HepG2 (cell line): ENCODE results near the gene GPBAR1. TPM values are rescaled to one million over a fixed set of nuclear protein-coding genes. Genes with fewer than 3 reads are reported as not detected.

Experiments
- KMT2B ChIP-seq: IDR thresholded peaks from 2 replicates; pipeline ENCODE4 v1.6.1; 2016; ENCODE audit warnings: missing genetic modification reagents, missing compliant biosample characterization
- MAFF ChIP-seq: IDR thresholded peaks from 2 replicates; pipeline ENCODE4 v1.6.1; 2011; ENCODE audit warnings: low read depth, low read length, improper control_type of control experiment
- MED1 ChIP-seq: sonication (generic); formaldehyde crosslinking; IDR thresholded peaks from 2 replicates; pipeline ENCODE4 v1.4.0; 2020; ENCODE audit warnings: missing genetic modification reagents
- MEIS1 ChIP-seq: sonication (generic); formaldehyde crosslinking; IDR thresholded peaks from 2 replicates; pipeline ENCODE4 v1.9.0; 2021; ENCODE audit warnings: mild to moderate bottlenecking, missing genetic modification reagents, moderate library complexity, borderline replicate concordance
- SP2 ChIP-seq: sonication (generic); formaldehyde crosslinking; IDR thresholded peaks from 2 replicates; pipeline ENCODE4 v1.5.1; 2020; ENCODE audit warnings: mild to moderate bottlenecking, missing genetic modification reagents
- SPEN ChIP-seq: sonication (generic); formaldehyde crosslinking; IDR thresholded peaks from 2 replicates; pipeline ENCODE4 v1.5.1; 2020; ENCODE audit warnings: low read depth, mild to moderate bottlenecking, missing genetic modification reagents
- SRY ChIP-seq: sonication (generic); formaldehyde crosslinking; IDR thresholded peaks from 2 replicates; pipeline ENCODE4 v1.8.0; 2022; ENCODE audit warnings: mild to moderate bottlenecking, missing genetic modification reagents
- TAF1 ChIP-seq: sonication (generic); formaldehyde crosslinking; IDR thresholded peaks from 2 replicates; pipeline ENCODE4 v1.4.0; 2020; ENCODE audit warnings: missing genetic modification reagents
- TEAD2 ChIP-seq: sonication (generic); formaldehyde crosslinking; IDR thresholded peaks from 2 replicates; pipeline ENCODE4 v1.9.0; 2021; ENCODE audit warnings: missing genetic modification reagents
- TSC22D2 ChIP-seq: sonication (generic); formaldehyde crosslinking; IDR thresholded peaks from 2 replicates; pipeline ENCODE4 v1.5.1; 2020; ENCODE audit warnings: missing genetic modification reagents, mild to moderate bottlenecking, borderline replicate concordance
- ZBTB7A ChIP-seq: sonication (generic); formaldehyde crosslinking; IDR thresholded peaks from 2 replicates; pipeline ENCODE4 v1.8.0; 2022; ENCODE audit warnings: mild to moderate bottlenecking, missing genetic modification reagents
- ZFP36 ChIP-seq: fragments of 150-350 bp; IDR thresholded peaks from 2 replicates; pipeline ENCODE4 v1.6.1; 2018; ENCODE audit warnings: borderline replicate concordance, low read length, low read depth; ENCODE audit not compliant: partially characterized antibody
- ZNF329 ChIP-seq: sonication (generic); formaldehyde crosslinking; IDR thresholded peaks from 2 replicates; pipeline ENCODE4 v1.9.0; 2021; ENCODE audit warnings: low read depth, mild to moderate bottlenecking, missing genetic modification reagents
- ZNF549 ChIP-seq: sonication (generic); formaldehyde crosslinking; IDR thresholded peaks from 2 replicates; pipeline ENCODE4 v1.5.0; 2020; ENCODE audit warnings: missing genetic modification reagents
- ZNF788 ChIP-seq: sonication (generic); formaldehyde crosslinking; IDR thresholded peaks from 2 replicates; pipeline ENCODE4 v1.5.0; 2020; ENCODE audit warnings: mild to moderate bottlenecking, missing genetic modification reagents, borderline replicate concordance
- ZNF883 ChIP-seq: sonication (generic); formaldehyde crosslinking; IDR thresholded peaks from 2 replicates; pipeline ENCODE4 v1.5.1; 2020; ENCODE audit warnings: mild to moderate bottlenecking, missing genetic modification reagents; ENCODE audit errors: not compliant biosample characterization
- polyA plus RNA-seq, 8 experiments: library from polyadenylated mRNA; depleted of rRNA in 3 of 8; stranded (reverse) in 7 of 8; unstranded in 1 of 8; fragments of >200 nt; fragmentation: Illumina TruSeq in 4 of 8; extraction: Trizol in 4 of 8; gene quantifications; 2 replicates each; pipeline versions ENCODE4 v1.2.1 to v1.2.3, GENCODE V29; 2011 to 2016; ENCODE audit warnings: low read depth in 4 of 8, missing spikeins in 1 of 8, mixed read lengths in 1 of 8; ENCODE audit not compliant: insufficient read depth in 1 of 8
- total RNA-seq, 5 experiments: library from RNA; depleted of rRNA; stranded (reverse); fragments of >200 nt; fragmentation: Illumina TruSeq; extraction: Trizol; gene quantifications; 2 replicates each; pipeline ENCODE4 v1.2.3, GENCODE V29; 2016; ENCODE audit warnings: low read depth in 1 of 5
- TF ChIP-seq, protein P1 (sequence below): sonication (generic); formaldehyde crosslinking; IDR thresholded peaks from 2 replicates; pipeline ENCODE4 v1.4.0; 2020; ENCODE audit warnings: missing genetic modification reagents, borderline replicate concordance
- TF ChIP-seq, protein P2 (sequence below): sonication (generic); formaldehyde crosslinking; IDR thresholded peaks from 2 replicates; pipeline ENCODE4 v1.4.0; 2020; ENCODE audit warnings: mild to moderate bottlenecking, low read depth, missing genetic modification reagents
- TF ChIP-seq, protein P3 (sequence below): sonication (generic); formaldehyde crosslinking; IDR thresholded peaks from 2 replicates; pipeline ENCODE4 v1.4.0; 2020; ENCODE audit warnings: missing genetic modification reagents
- TF ChIP-seq, protein P4 (sequence below): sonication (generic); formaldehyde crosslinking; IDR thresholded peaks from 2 replicates; pipeline ENCODE4; 2020; ENCODE audit warnings: missing genetic modification reagents, mild to moderate bottlenecking, borderline replicate concordance

The GPBAR1 gene
- total and polyA plus RNA-seq, 2 of the 13 experiments (the other 11 are each of a cell fraction or from before 2014, with no cell fraction given) = 0.05 to 0.09 TPM

DNA sequence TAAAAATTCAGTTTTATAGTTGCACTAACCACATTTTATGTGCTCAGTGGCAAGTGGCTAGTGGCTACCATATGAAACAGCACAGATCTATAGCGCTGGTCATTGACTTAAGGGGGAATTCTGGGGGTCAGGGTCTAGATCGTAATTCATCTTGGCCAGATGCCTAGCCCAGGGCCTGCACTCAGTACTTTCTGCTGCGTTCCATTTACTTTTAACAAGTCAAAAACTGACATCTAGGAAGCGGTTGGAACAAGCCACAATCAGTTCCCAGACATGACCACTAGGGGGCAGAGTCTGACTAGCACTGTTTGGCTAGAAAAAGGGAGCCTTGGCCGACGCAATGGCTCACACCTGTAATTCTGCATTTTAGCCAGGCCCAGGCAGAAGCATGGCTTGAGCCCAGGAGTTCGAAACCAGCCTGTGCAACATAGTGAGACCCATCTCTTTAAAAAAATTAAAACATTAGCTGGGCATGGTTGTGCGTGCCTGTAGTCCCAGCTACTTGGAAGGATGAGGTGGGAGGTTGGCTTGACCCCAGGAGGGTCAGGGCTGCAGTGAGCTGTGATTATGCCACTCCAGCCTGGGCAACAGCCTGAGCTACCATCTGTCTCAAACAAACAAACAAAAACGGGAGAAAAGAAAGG, 40.5 kb downstream of the GPBAR1 start (continued):
- TF ChIP-seq TSC22D2 = peak; percentile 69; the same call in 1 of the 2 replicates
- no peak for TF ChIP-seq TAF1
- peak; percentile 43 for TF ChIP-seq MAFF
- no peak for TF ChIP-seq ZNF329 (CRISPR knock-in tag)
- TF ChIP-seq ZBTB7A (CRISPR knock-in tag) = 0 out of 2 replicates have a peak, but pooled peaks have one; percentile 43
- TF ChIP-seq, protein P1, sequence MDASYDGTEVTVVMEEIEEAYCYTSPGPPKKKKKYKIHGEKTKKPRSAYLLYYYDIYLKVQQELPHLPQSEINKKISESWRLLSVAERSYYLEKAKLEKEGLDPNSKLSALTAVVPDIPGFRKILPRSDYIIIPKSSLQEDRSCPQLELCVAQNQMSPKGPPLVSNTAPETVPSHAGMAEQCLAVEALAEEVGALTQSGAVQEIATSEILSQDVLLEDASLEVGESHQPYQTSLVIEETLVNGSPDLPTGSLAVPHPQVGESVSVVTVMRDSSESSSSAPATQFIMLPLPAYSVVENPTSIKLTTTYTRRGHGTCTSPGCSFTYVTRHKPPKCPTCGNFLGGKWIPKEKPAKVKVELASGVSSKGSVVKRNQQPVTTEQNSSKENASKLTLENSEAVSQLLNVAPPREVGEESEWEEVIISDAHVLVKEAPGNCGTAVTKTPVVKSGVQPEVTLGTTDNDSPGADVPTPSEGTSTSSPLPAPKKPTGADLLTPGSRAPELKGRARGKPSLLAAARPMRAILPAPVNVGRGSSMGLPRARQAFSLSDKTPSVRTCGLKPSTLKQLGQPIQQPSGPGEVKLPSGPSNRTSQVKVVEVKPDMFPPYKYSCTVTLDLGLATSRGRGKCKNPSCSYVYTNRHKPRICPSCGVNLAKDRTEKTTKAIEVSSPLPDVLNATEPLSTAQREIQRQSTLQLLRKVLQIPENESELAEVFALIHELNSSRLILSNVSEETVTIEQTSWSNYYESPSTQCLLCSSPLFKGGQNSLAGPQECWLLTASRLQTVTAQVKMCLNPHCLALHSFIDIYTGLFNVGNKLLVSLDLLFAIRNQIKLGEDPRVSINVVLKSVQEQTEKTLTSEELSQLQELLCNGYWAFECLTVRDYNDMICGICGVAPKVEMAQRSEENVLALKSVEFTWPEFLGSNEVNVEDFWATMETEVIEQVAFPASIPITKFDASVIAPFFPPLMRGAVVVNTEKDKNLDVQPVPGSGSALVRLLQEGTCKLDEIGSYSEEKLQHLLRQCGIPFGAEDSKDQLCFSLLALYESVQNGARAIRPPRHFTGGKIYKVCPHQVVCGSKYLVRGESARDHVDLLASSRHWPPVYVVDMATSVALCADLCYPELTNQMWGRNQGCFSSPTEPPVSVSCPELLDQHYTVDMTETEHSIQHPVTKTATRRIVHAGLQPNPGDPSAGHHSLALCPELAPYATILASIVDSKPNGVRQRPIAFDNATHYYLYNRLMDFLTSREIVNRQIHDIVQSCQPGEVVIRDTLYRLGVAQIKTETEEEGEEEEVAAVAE (CRISPR knock-in tag) = 0 out of 2 replicates have a peak, but pooled peaks have one; percentile 68
- TF ChIP-seq, protein P2, sequence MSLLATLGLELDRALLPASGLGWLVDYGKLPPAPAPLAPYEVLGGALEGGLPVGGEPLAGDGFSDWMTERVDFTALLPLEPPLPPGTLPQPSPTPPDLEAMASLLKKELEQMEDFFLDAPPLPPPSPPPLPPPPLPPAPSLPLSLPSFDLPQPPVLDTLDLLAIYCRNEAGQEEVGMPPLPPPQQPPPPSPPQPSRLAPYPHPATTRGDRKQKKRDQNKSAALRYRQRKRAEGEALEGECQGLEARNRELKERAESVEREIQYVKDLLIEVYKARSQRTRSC (CRISPR knock-in tag) = no peak
- TF ChIP-seq SP2 (CRISPR knock-in tag) = no peak
- TF ChIP-seq MEIS1 (CRISPR knock-in tag) = peak; percentile 59; the same call in 1 of the 2 replicates
- TF ChIP-seq, protein P3, sequence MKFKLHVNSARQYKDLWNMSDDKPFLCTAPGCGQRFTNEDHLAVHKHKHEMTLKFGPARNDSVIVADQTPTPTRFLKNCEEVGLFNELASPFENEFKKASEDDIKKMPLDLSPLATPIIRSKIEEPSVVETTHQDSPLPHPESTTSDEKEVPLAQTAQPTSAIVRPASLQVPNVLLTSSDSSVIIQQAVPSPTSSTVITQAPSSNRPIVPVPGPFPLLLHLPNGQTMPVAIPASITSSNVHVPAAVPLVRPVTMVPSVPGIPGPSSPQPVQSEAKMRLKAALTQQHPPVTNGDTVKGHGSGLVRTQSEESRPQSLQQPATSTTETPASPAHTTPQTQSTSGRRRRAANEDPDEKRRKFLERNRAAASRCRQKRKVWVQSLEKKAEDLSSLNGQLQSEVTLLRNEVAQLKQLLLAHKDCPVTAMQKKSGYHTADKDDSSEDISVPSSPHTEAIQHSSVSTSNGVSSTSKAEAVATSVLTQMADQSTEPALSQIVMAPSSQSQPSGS (CRISPR knock-in tag) = peak; percentile 63; the same call in 1 of the 2 replicates
- no peak for TF ChIP-seq TEAD2 (CRISPR knock-in tag)
- peak; percentile 62 for TF ChIP-seq ZFP36
- TF ChIP-seq KMT2B (CRISPR knock-in tag) = peak; percentile 62; the same call in 1 of the 2 replicates
- no peak for TF ChIP-seq ZNF549 (CRISPR knock-in tag)
- peak; percentile 49; the same call in 1 of the 2 replicates for TF ChIP-seq SPEN (CRISPR knock-in tag)
- peak; percentile 66 for TF ChIP-seq ZNF883 (CRISPR knock-in tag)
- TF ChIP-seq, protein P4, sequence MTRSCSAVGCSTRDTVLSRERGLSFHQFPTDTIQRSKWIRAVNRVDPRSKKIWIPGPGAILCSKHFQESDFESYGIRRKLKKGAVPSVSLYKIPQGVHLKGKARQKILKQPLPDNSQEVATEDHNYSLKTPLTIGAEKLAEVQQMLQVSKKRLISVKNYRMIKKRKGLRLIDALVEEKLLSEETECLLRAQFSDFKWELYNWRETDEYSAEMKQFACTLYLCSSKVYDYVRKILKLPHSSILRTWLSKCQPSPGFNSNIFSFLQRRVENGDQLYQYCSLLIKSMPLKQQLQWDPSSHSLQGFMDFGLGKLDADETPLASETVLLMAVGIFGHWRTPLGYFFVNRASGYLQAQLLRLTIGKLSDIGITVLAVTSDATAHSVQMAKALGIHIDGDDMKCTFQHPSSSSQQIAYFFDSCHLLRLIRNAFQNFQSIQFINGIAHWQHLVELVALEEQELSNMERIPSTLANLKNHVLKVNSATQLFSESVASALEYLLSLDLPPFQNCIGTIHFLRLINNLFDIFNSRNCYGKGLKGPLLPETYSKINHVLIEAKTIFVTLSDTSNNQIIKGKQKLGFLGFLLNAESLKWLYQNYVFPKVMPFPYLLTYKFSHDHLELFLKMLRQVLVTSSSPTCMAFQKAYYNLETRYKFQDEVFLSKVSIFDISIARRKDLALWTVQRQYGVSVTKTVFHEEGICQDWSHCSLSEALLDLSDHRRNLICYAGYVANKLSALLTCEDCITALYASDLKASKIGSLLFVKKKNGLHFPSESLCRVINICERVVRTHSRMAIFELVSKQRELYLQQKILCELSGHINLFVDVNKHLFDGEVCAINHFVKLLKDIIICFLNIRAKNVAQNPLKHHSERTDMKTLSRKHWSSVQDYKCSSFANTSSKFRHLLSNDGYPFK = no peak
- TF ChIP-seq ZNF788 (CRISPR knock-in tag) = peak; percentile 61; the same call in 1 of the 2 replicates
- TF ChIP-seq SRY = no peak
- TF ChIP-seq MED1 (CRISPR knock-in tag) = peak; percentile 82
